ENCODE results near the gene SCNN1A.

Gene SCNN1A

DNA sequence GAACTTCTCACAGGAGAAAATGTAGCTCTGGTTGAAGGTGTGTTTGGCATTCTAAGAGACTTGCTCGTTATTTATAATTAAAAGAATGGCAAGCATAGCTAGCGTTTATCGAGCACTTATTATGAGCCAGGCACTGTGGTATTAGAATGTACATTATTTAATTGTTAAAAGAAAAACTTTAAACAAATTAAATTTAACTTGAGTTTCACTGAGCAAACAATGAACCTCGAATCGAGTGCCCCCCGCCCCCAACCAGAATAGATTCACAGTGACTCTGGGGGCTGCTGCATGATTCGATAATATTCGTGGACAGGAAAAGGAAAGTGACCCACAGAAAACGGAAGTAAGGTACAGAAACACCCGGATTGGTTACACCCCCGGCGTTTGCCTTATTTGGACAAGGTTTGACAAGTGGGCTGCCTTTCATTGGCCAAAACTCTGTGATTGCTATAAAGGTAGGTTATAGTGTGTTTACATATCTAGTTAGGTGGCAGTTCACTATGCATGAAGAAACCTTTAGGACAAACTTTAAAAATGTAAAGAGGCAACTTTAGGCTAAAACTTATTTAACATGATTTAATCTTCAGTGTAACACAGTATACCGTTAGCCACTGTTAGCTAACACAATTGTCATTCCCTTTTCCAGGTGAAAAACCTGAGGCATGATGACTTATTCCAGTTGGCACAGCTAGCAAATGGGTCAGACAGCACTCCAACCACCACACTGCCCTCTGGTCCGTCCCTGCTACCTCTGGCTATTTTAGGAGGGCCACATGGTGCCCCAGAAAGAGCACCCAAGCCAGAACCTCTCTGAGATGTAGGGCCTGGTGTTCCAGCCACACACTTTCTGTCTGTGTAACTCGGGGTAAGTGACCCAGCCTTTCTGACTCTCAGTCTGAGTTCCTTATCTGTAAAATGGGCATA is 7.1 kb downstream of the SCNN1A start:
- no peak for DNase-seq

DNA sequence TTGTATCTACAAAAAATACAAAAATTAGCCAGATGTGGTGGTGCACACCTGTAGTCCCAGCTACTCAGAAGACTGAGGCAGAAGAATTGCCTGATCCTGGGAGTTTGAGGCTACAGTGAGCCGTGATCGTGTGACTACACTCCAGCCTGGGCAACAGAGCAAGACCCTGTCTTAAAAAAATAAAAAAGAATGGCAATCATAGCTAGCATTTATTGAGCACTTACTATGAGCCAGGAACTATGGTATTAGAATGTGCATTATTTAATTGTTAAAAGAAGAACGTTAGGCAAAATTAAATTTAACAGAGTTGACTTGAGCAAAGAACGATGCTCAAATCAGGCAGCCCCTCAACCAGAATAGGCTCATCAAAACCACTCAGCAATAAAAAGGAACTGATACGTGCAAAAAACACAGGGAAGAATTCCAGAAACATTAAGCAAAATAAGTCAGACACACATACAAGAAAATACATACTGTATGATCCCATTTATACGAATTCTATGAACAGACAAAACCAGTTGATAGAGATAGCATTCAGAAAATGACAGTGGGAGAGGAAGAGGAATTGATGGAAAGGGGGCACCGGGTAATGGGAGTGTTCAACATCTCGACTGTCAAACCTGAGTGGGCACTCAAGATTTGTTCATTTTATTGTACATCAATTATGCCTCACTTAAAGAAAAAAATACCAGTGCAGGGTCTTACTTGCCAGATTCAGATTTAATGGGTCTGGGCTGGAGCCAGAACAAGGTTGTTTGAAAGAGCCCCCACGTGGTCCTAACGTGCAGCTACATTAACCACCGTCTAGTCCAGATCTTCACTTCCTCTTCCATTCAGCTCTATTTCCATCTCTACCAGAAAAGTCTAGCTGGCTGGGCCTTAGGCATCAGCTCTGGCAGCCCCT is 8.0 kb downstream of the SCNN1A start:
- DNase-seq, result peak; percentile 39

DNA sequence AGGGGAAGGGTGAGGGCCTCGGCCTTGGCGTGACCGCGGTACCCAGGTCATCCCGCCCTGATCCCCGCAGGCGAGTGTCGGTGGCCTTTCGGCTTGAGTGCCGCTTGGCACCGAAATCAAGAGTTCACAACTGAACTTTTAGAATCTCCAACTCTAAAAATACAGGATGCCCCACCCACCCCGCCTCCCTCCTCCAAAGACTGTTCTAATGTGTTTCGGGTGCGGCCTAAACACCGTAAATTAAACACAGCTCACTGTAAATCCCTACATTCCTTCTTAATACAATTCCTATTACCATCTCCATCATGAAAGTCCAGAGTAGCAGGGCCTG is 11.4 kb downstream of the SCNN1A start:
- DNase-seq, result peak; percentile 38

DNA sequence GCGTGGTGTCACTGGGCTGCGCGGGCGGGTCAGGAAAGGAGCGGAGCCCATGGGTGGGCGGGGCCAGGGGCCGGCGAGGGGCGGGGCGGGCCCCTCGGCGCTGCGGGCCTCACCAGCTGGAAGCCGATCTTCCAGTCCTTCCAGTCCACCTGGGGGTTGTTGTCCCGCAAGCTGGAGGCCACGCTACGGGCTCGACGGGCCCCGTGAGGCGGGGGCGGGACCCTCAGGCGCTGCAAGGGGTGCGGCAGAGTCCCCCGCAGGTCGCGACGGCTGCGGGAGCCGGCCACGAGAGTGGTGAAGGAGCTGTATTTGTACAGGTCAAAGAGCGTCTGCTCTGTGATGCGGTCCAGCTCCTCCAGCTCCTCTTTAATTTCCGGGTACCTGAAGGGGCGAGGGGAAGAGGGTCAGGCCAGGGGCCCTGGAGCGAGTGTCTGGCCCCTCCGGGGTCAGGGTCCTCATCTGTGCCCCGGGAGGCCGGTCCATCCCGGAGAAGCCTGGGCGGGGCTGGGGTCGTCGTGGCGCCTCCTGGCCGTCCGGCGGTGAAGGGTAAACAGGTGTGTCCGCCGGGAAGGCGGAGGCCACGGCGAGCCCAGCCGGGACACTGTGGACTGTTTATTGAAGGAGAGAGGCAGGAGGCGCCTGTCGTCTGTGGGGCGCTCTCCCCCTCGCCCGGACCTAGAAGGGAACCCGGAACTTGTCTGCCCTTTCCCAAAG is 11.9 kb downstream of the SCNN1A start:
- DNase-seq, result peak; percentile 73

DNA sequence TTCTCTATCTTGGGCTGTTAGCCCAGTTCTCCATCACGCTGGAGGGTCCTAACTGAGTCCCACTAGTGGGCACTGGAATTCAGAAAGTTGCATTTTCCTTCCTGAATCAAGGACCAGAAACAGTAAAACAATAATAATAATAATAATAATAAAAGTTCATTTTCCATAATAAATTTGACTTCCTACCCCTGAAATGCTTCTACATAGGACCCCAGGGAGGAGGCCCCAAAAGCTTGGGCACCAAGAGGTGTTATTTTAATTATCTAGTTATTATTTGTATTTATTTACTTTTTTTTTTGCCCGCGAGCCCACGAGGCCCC is 12.4 kb downstream of the SCNN1A start:
- DNase-seq, result no peak

DNA sequence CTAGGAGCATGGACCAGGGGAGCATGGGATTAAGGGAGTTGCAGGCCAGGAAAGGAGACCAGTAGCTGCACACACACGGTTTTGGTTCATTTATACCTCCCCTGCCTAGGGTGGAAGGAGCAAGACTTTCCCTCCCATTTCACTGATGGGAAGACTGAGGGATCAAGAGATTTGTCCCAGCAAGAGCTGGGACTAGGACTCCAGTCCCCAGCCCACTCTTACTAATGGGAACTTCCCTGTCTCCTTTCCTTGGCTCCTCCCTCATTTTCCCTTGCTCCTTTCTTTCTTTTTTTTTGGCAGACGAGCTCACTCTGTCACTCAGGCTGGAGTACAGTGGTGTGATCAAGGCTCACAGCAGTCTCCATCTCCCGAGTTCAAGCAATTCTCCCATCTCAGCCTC is 13.0 kb downstream of the SCNN1A start:
- no peak for DNase-seq

DNA sequence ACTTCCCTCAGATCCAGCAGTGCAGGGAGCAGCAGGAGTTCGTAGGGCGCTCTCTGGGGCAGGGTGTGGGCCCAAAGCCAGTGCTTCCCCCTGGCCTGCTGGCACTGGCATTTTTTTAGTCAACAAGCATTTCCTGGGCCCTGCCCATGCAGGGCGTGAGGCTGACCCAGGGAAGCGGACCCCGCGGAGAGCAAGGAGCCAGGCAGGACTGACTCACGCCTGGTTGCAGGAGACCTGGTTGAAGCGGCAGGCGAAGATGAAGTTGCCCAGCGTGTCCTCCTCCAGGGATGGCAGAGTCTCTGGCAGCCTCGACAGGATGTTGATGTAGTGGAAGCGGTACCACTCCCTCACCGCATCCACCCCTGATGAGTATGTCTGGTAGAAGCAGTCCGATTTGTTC is 13.5 kb downstream of the SCNN1A start:
- peak; percentile 28 for DNase-seq

DNA sequence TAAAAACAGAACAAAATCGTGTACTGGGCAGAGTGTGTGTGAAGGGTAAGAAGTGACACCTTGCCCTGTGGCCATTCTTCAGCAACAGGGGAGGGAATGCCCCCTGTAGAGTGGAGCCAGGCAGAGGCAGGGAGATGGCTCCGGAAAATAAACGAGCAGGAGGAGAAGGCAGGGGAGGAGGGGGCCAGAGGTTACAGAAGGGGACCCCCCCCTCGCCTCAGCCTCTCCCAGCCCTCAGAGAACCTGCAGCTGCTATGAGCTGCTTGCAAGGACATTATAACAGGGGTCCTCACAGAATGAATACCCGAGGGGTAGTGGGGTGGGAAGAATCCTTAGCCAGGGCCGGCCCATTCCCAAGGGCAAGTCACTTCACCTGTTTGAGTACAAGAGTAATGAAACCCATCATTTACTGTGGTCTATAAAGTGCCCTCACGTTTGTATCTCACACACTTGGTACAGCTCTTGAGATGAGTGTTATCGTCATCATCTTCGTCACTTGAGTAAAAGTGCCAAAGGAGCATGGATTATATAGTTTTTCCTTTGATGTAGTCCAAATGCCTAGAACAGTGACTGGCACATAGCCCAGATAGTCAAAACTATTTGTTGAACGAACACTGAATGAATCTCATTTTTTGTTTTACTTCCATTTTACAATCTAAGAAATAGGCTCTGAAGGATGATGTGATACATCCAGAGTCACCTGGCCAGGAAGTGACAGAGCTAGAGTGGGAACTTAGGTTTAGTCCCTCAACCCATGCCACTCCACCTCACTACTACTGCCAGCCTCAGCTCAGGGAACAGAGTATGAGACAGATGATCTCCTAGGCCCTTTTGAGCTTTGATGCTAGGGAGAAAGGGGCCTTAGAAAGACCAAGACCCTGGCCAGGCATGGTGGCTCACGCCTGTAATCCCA is 14.5 kb downstream of the SCNN1A start:
- no peak for DNase-seq

DNA sequence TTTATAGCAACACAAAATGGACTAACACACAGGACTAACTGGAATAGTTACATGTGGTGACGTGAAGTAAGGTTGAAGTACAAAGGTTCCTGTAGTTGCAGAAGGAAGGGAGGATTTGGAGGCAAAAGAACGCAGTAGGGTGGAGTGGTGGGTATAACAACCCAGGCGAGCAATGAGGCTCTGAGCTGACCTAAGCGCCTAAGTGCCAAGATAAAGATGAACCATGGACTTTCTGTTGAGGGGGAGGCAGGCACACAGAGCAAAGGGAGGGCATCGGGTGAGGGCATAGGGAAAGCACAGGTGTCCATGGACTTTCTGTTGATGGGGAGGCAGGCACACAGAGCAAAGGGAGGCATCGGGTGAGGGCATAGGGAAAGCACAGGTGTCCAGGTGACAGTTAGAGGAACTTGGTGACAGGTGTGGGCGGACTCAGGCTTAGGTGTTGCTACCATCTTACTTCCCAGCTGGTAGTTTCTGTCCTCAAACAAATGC is 15.2 kb downstream of the SCNN1A start:
- DNase-seq, result no peak

DNA sequence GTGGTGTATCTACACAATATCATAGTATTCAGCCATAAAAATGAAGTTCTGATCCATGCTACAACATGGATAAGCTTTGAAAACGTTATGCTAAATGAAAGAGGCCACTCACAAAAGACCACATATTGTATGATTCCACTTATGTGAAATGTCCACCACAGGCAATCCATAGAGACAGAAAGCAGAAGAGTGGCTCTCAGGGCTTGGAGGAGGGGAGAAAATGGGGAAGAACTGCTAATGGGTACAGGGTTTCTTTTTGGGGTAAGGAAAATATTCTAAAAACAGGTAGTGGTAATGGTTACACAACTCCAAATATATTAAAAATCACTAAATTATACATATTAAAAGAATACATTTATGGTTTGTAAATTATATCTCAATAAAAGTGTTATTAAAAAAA is 16.5 kb downstream of the SCNN1A start:
- no peak for DNase-seq

DNA sequence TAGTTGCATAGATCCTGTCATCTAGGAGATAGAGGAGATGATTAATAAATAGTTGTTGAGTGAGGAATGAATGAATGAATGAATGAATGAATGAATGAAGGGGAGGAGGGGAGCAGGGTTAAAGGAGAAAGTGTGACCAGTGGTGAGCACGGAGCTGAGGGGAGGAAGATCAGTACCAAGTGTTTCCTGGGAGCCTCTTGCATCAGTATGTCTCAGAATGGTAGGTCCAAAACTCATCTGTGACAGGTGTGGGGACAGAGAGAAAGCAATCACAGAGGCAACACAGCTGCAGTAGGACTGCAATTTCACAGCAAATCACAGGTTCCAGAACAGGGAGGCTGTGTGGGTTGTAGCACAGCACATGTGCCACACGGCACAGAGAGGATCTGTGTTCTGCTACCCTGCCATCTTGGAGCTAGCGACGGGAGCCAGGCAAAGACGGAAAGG is 19.0 kb downstream of the SCNN1A start:
- DNase-seq, result no peak

DNA sequence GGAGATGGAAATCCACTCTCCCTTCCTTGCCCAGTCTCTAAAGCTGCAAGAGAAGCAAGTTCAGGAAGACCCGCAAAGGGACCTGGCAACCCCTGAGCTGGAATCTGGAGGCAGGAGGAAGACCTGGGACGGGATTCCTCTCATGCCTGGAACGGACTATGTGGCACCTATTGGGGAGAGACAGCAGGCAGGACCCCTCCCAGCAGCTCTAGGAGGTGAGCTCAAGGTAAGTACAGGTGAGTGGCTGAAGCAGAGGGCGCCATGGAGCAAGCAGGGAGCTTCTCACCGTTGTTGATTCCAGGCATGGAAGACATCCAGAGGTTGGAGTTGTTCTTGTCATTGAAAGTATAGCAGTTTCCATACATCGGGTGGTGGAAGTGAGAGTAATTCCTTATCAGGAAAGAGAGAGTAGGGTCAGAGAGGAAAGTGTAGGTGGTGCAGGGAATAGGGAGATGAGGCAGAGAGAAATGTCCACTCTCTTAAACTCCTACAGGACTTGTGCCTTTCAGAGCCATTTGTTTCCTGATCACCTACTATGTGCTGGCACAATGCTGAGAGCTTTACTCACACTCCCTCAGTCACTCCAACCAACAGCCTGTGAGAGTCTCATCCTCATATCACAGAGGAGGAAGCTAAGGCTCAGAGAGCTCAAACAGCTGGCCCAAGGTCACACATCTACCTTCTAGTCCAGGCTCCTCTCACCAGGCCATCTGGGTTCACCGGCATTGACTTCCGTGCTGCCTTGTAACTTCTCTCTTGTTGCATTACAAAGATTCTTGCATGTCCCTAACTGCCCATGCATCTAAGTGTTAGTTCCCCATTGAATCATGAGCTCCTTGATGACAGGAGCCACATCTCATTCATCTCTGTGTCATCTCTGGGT is 19.6 kb downstream of the SCNN1A start:
- no peak for DNase-seq

DNA sequence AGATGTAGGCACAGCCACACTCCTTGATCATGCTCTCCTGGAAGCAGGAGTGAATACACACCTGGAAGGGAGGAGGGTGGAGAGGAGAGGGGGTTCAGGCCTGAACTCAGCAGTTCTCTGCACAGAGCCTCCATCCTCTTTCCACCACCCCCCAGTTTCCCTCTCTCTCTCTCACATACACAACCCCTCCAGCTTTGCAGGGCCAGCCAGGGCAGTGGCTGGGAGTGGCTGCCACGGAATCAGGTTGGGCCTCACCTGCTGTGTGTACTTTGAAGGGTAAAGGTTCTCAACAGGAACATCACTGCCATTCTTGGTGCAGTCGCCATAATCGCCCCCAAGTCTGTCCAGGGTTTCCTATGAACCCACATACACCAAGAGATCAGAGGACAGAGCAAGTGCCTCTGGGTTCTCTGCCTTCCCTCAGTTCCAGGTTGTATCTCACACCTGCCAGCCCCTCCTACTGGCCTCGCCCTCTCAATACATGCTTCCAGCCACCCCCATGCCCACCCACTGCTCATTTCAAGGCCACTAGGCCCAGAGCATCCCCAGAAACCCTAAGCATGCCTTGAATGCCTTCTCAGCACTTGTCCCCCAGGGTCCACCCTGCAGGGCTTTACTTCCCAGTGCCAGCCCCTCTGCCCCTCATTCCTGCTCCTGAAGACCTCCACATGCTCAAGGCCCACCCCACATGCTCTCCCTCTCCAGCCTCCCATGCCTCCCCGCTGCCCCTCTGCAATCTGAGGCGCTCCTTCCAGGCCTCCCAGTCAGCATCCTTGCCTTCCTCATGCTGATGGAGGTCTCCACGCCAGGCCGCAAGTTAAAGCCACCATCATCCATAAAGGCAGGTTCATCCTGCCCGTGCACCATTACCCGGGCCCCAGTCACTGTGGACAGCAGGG is 20.6 kb downstream of the SCNN1A start:
- no peak for DNase-seq

DNA sequence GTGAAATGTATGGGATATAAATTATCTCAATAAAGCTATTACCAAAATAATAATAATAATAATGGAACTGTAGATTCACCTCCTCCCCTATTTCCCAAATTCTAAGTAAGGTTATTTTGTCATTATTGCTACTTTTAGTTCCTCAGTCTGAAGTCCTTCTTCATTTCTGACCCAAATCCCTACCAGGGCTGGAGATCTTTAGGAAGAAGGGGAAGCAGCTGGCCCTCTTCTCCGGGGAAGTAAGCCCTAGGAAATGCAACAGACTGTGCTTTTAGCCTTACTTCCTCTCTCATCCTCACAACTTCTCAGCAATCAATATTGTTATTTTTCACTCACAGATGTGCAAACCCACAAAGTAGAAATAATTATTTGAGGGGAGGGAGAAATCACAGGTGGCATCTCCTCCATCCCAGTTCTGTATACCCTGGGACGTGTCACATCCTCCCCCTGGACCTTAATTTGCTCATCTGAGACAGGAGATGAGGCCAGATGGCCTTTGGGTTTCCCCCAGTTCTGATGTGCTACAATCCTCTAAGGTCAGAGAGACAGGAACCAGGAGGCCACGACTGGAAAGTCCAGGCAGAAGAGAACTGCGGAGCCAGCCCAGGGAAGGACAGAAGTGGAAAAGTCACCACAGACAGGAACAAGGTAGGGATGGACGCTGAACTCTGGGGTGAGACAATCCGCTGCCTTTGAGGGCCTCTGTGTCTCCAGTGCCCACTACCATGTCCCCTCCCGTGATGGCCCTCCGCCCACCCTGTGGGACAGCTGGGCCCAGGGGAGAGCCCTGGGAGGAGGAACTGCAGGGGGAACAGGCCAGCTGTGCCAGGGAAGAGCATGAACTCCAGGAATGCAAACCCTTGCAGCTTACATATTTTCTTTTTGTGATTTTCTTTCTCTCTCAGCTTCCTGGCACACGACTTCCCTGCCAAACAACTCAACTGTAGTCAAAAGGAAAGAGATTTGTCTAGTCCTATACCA is 22.9 kb downstream of the SCNN1A start:
- no peak for DNase-seq

DNA sequence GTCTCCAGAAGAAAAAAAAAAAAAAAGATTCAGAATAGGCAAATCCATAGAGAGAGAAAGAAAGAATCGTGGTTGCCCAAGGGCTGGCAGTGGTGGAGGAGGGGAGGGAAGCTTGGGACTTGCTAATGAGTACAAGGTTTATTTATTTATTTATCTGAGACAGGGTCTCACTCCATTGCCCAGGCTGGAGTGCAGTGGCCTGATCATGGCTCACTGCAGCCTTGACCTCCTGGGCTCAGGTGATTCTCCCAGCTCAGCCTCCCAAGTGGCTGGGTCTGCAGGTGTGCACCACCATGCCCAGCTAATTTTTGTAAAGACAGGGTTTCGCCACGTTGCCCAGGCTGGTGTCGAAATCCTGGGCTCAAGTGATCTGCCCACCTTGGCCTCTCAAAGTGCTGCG is 23.7 kb downstream of the SCNN1A start:
- no peak for DNase-seq

DNA sequence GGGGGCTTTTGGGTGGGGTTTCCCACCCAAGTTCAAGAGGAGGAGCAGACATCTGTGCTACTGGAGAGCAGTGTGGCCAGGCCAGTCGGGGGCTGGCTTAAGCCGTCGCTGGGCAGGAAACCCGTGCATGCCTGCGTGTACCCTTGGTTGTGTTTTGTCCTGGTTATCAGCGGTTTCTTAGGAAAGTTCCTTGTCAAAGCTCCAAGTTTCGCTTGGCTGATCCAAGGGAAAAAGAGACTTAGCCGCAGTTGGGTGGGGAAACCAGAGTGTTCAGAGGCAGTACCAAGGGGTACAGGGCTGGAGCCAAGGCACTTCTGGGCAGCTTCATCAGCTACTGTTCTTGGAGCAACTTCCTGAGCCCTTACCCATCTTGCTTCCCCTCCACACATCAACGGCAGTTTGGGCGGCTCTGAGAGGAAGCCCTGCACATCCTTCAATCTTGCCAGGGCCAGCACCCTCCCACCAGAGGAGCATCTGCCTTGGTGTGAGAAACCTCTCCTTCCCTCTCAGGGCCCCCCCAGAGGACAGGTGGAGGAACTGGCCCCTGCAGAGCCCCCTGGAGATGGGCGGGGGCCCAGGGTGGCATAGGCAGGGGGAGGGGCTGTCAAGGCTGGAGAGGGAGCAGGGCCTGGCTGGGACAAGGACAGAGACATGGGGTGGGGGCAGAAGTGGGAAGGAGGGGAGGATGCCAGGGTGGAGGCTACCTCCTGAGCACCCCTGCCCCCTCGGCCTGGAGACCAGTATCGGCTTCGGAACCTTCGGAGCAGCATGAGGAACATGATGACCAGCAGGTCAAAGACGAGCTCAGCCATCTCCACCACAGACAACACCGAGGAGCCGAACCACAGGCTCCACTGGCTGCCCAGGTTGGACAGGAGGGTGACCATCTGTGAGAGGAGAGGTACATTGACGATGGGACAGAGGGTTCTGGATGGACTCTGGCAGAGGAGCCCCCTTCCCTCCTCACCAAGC is 27.7 kb downstream of the SCNN1A start:
- DNase-seq, result no peak

DNA sequence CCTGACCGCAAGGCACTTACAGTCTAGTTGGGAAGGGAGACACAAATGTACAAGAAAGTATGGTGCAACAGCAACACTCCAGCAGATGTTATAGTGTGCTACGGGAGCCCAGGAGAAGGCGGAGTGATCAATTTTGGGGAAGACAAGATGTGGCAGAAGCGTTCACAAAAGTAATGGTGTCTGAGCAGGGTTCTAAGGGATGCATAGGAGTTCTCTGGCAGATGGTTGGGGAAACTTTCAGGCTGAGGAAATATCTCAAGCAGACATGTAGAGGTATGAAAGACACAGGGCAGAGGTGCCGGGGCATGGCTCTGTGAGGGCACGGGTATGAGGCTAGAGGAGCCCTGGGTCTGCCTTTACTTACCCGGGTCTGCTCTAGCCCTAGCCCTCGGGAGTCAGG is 28.4 kb downstream of the SCNN1A start:
- DNase-seq, result no peak

Data from activated naive CD4-positive, alpha-beta T cell treated with anti-CD3 and anti-CD28 coated beads, Interleukin-2, amount 50 U/mL, for 16 hours (primary cell).